Measurements from ENCODE around the gene RUVBL2.
A peak's percentile ranks its signal among the peaks of the same experiment; 100 is the strongest.
"Not testable (repeated sequence)": the region's sequence is repeated elsewhere in the genome, so short reads cannot be mapped to it uniquely, and the experiment has no call there.

The RUVBL2 gene

DNA sequence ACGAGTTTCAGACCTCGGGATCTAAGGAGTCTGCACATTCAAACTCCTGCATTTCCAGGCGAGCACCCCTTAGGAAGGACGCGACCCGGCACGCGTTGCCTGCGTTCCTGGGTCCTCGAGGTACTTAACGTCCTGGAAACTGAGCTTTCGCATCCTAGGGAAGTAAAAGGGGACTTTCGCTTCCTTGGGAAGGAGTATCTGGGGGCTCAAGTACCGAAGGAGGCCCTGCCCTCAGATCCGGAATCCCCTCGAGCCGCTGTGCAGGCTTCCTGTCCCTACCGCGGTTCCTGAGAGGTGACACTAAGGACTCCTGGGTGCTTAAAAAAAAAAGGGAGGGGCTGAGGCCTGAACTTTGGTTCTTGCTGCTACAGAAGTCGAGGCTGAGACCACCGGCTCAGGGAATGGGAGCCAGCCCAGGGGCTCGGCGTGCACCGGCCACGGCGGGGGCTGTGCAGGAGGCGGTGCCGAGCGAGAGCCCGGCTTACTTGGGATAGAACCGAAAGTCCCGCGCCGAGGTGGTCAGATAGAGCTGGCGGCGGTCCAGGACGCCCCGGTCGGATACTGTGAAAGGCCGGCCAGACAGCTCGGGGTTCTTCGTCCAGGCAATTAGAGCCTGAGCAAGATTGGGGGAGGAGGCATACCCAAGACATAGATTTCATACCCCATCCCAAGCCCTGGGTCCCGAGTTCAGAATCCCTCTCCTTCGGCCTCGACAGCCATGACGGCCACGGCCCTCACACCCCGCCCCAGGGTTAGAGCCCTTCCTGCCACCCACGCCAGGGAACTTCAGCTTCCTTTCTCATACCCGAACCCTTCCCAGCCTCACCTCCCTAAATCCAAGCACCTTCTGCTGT lies 24.9 kb downstream of the RUVBL2 start:
- Histone ChIP-seq H3K9ac (ENCODE audit: low read length) (peak overlapping the region; percentile 45), H3K4me3 (ENCODE audit: insufficient read depth in 1 of 2, low read depth in 1 of 2, low read length in 2 of 2) (peak overlapping the region in 1 of 2 experiments; percentile 70), H3K4me1 (ENCODE audit: control insufficient read depth, insufficient read depth, low read depth, low read length) (peaks cover 15% of the 10 kb centered on the region), H3K36me3 (ENCODE audit: control insufficient read depth in 1 of 2, insufficient read depth in 2 of 2, low read depth in 1 of 2, low read length in 2 of 2) (peaks cover 24 to 32% of the 10 kb centered on the region in 2 experiments), H3K27me3 (ENCODE audit: control insufficient read depth in 1 of 2, insufficient read depth in 1 of 2, low read length in 2 of 2) (peaks cover 5 to 30% of the 10 kb centered on the region in 2 experiments), H3K4me2 (ENCODE audit: low read length, poor library complexity, severe bottlenecking) (peak overlapping the region; percentile 85)
- H2BK15ac ChIP-seq (ENCODE audit: low read depth, poor library complexity, severe bottlenecking); H4K8ac ChIP-seq (ENCODE audit: low read length); H3K9me3 ChIP-seq (ENCODE audit: control insufficient read depth, low read length); H3K23ac ChIP-seq (ENCODE audit: low read length in 2 of 2); H3K27ac ChIP-seq (ENCODE audit: low read length, poor library complexity, severe bottlenecking); H3K79me1 ChIP-seq (replicated peaks; ENCODE audit: low read length, poor library complexity, severe bottlenecking); H2AK5ac ChIP-seq (ENCODE audit: low read length, severe bottlenecking); H2BK120ac ChIP-seq (ENCODE audit: low read depth, low read length); H3K14ac ChIP-seq (ENCODE audit: low read length in 2 of 2); H2AFZ ChIP-seq (ENCODE audit: low read depth, low read length); H2BK5ac ChIP-seq (ENCODE audit: low read depth, low read length, poor library complexity, severe bottlenecking); H3K18ac ChIP-seq (ENCODE audit: low read depth in 1 of 2, low read length in 2 of 2); H2BK12ac ChIP-seq (ENCODE audit: low read length in 2 of 2); H4K91ac ChIP-seq (ENCODE audit: low read length); DNase-seq; H3K4ac ChIP-seq (ENCODE audit: low read depth in 1 of 2, low read length in 2 of 2): not testable (repeated sequence)
- 53% methylated on average over 49 of the region's 50 CpGs for WGBS

DNA sequence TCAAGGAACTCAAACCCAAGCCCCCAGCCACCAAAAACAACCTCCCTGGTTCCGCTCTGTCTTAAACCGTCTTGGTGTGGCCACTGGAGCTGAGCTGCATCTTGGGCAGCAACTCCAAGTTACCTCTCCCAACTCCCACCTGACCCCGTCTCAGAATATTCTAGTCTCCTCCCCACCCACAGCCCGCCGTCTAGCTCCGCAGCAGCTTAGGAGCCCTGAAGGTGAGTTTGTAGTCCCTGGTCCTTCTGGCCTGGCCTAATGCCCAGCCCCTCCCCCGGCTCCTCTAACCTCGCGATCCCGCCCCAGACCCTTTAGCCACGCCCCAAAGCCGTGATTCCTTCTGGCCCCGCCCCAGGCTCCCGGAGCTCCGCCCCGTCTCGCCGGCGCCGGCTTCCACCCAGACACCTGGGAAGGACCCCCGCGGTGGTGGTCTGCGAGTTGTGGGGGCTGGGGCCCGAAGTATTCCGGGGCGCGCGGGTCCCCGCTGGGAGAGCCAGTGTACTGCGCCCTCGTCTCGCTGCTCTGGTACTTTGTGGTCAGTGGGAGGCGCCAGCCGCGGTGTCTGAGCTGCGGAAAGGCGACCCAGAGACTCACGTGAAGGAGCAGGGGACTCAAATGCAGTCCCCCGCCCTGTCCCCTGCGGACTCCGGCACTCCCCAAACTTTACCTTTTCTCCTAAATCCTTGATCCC lies 25.7 kb downstream of the RUVBL2 start:
- peaks cover 5 to 30% of the 10 kb centered on the region in 2 experiments for H3K27me3 ChIP-seq (ENCODE audit: control insufficient read depth in 1 of 2, insufficient read depth in 1 of 2, low read length in 2 of 2)
- no peak overlapping the region for H4K8ac ChIP-seq (ENCODE audit: low read length)
- H2AFZ ChIP-seq (ENCODE audit: low read depth, low read length), result no peak overlapping the region
- no peak overlapping the region for H2BK12ac ChIP-seq (ENCODE audit: low read length in 2 of 2)
- no peak overlapping the region for H2BK15ac ChIP-seq (ENCODE audit: low read depth, poor library complexity, severe bottlenecking)
- no peak overlapping the region for H3K9ac ChIP-seq (ENCODE audit: low read length)
- H4K91ac ChIP-seq (ENCODE audit: low read length), result no peak overlapping the region
- H2BK5ac ChIP-seq (ENCODE audit: low read depth, low read length, poor library complexity, severe bottlenecking), result no peak overlapping the region
- 30% methylated on average over 41 of the region's 41 CpGs for WGBS
- H3K27ac ChIP-seq (ENCODE audit: low read length, poor library complexity, severe bottlenecking), result no peak overlapping the region
- DNase-seq, result no peak
- no peaks in the 10 kb centered on the region for H3K79me1 ChIP-seq (replicated peaks; ENCODE audit: low read length, poor library complexity, severe bottlenecking)
- H3K4me3 ChIP-seq (ENCODE audit: insufficient read depth in 1 of 2, low read depth in 1 of 2, low read length in 2 of 2), result peak overlapping the region in 1 of 2 experiments; percentile 70
- no peak overlapping the region for H3K4me2 ChIP-seq (ENCODE audit: low read length, poor library complexity, severe bottlenecking)
- H2BK120ac ChIP-seq (ENCODE audit: low read depth, low read length), result no peak overlapping the region
- no peak overlapping the region for H3K4ac ChIP-seq (ENCODE audit: low read depth in 1 of 2, low read length in 2 of 2)
- peaks cover 18 to 27% of the 10 kb centered on the region in 2 experiments for H3K36me3 ChIP-seq (ENCODE audit: control insufficient read depth in 1 of 2, insufficient read depth in 2 of 2, low read depth in 1 of 2, low read length in 2 of 2)
- H3K18ac ChIP-seq (ENCODE audit: low read depth in 1 of 2, low read length in 2 of 2), result no peak overlapping the region
- peaks cover 15% of the 10 kb centered on the region for H3K4me1 ChIP-seq (ENCODE audit: control insufficient read depth, insufficient read depth, low read depth, low read length)
- no peak overlapping the region for H3K23ac ChIP-seq (ENCODE audit: low read length in 2 of 2)
- H3K14ac ChIP-seq (ENCODE audit: low read length in 2 of 2), result no peak overlapping the region
- no peak overlapping the region for H2AK5ac ChIP-seq (ENCODE audit: low read length, severe bottlenecking)
- no peaks in the 10 kb centered on the region for H3K9me3 ChIP-seq (ENCODE audit: control insufficient read depth, low read length)

DNA sequence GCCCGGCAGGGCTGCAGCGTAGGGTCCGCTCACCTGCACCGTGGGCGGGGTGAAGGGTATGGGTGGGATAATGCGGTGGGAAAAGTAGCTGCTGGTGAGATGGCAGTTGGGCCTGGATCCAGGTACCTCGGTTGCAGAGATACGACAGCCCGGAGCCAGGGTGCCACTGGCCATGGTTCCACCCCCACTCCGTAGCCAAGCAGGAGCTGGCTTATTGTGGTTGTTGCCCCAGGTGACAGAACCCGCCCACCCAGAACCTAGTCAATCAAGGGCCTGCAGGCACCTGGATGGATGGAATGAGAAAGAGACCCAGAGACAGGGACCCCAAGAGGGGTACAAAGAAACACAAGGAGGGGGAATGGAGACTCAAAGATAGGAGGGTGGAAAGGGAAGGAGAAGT lies 26.7 kb downstream of the RUVBL2 start:
- H2AFZ ChIP-seq (ENCODE audit: low read depth, low read length), result no peak overlapping the region
- no peaks in the 10 kb centered on the region for H3K79me1 ChIP-seq (replicated peaks; ENCODE audit: low read length, poor library complexity, severe bottlenecking)
- no peak overlapping the region for H2BK5ac ChIP-seq (ENCODE audit: low read depth, low read length, poor library complexity, severe bottlenecking)
- no peak overlapping the region for H3K9ac ChIP-seq (ENCODE audit: low read length)
- no peak overlapping the region for H2BK15ac ChIP-seq (ENCODE audit: low read depth, poor library complexity, severe bottlenecking)
- no peak overlapping the region for H3K23ac ChIP-seq (ENCODE audit: low read length in 2 of 2)
- no peak overlapping the region for H3K18ac ChIP-seq (ENCODE audit: low read depth in 1 of 2, low read length in 2 of 2)
- 93% methylated on average over 11 of the region's 11 CpGs for WGBS
- no peak overlapping the region for H2BK120ac ChIP-seq (ENCODE audit: low read depth, low read length)
- no peak overlapping the region for H3K27ac ChIP-seq (ENCODE audit: low read length, poor library complexity, severe bottlenecking)
- H3K4me1 ChIP-seq (ENCODE audit: control insufficient read depth, insufficient read depth, low read depth, low read length), result peaks cover 15% of the 10 kb centered on the region
- no peaks in the 10 kb centered on the region for H3K9me3 ChIP-seq (ENCODE audit: control insufficient read depth, low read length)
- no peak overlapping the region for H4K91ac ChIP-seq (ENCODE audit: low read length)
- no peak overlapping the region for H3K14ac ChIP-seq (ENCODE audit: low read length in 2 of 2)
- no peak overlapping the region for H2AK5ac ChIP-seq (ENCODE audit: low read length, severe bottlenecking)
- no peak for DNase-seq
- no peak overlapping the region for H4K8ac ChIP-seq (ENCODE audit: low read length)
- no peak overlapping the region for H3K4me2 ChIP-seq (ENCODE audit: low read length, poor library complexity, severe bottlenecking)
- H3K36me3 ChIP-seq (ENCODE audit: control insufficient read depth in 1 of 2, insufficient read depth in 2 of 2, low read depth in 1 of 2, low read length in 2 of 2), result peaks cover 11 to 17% of the 10 kb centered on the region in 2 experiments
- no peak overlapping the region for H3K4me3 ChIP-seq (ENCODE audit: insufficient read depth in 1 of 2, low read depth in 1 of 2, low read length in 2 of 2)
- H2BK12ac ChIP-seq (ENCODE audit: low read length in 2 of 2), result no peak overlapping the region
- no peak overlapping the region for H3K4ac ChIP-seq (ENCODE audit: low read depth in 1 of 2, low read length in 2 of 2)
- peaks cover 5 to 30% of the 10 kb centered on the region in 2 experiments for H3K27me3 ChIP-seq (ENCODE audit: control insufficient read depth in 1 of 2, insufficient read depth in 1 of 2, low read length in 2 of 2)

All from mesenchymal stem cell (in vitro differentiated cells and primary cell).